HCT116 (cell line): ENCODE measurements around the gene DENND1A. TPM values are rescaled to one million over a fixed set of nuclear protein-coding genes. Genes with fewer than 3 reads are reported as not detected.

Experiments used
- ATAC-seq: fragments of 200-7000 bp; cut with Tn5 transposase; 2 replicates; pipeline ENCODE4 v1.9.1; 2020; ENCODE audit warnings: mild to moderate bottlenecking, moderate library complexity
- BruUV-seq: library from RNA; stranded (reverse); fragments of 400-500 nt; replicated peaks from 2 replicates; lab custom pipeline; 2021; lab: Mats Ljungman, UMichigan
- CTCF ChIA-PET: fragments of 300-600 bp; sonication (Branson Sonifier 250); formaldehyde crosslinking; loops from one replicate; lab custom pipeline; 2021; ENCODE audit warnings: antibody characterized with exemption; lab: Charles Lee
- POLR2A ChIA-PET: fragments of 300-600, 350-600 bp; sonication (Branson Sonifier 250); formaldehyde crosslinking; loops from one replicate; lab custom pipeline; 2021; ENCODE audit warnings: antibody characterized with exemption; lab: Charles Lee
- RAD21 ChIA-PET, 2 experiments: fragments of 300-600 bp; sonication (Branson Sonifier 250); formaldehyde crosslinking; loops; one replicate each; lab custom pipeline; 2023; ENCODE audit warnings: low total read pairs in 2 of 2; ENCODE audit not compliant: uncharacterized antibody in 2 of 2, unreplicated experiment in 2 of 2, low non-redundant PET in 1 of 2; lab: Charles Lee
- DNase-seq: peaks from one replicate; pipeline ENCODE4 v3.0.0-alpha.2; 2010; ENCODE audit warnings: low read depth, low spot score
- H2AFZ ChIP-seq: fragments of 200-600 bp; shearing (Covaris generic), sonication (generic); 2 replicates; pipeline ENCODE4 v1.6.1; 2017; ENCODE audit warnings: low read depth, mixed run types, mixed read lengths, antibody characterized with exemption, low read length; ENCODE audit not compliant: poor library complexity, severe bottlenecking
- H3K27ac ChIP-seq: 2 replicates; pipeline ENCODE4 v1.5.1; 2012; ENCODE audit warnings: low read depth, low read length
- H3K27me3 ChIP-seq: fragments of 200-600 bp; sonication (generic); 2 replicates; pipeline ENCODE4 v1.6.1; 2016; ENCODE audit warnings: mixed run types, low read length, mixed read lengths; ENCODE audit not compliant: insufficient read depth
- H3K36me3 ChIP-seq, 2 experiments: fragments of 200-500 bp in 1 of 2; fragments of 200-600 bp in 1 of 2; sonication (Bioruptor generic) in 1 of 2; sonication (generic) in 1 of 2; 2 replicates each; pipeline versions ENCODE4 v1.5.1 to v1.6.1; 2014 to 2016; ENCODE audit warnings: low read length in 2 of 2, inconsistent platforms in 1 of 2, mixed read lengths in 1 of 2, mixed run types in 1 of 2; ENCODE audit not compliant: insufficient read depth in 2 of 2, control insufficient read depth in 1 of 2
- H3K4me1 ChIP-seq, 2 experiments: fragments of 200-600 bp in 1 of 2; sonication (generic) in 1 of 2; 2 replicates each; pipeline versions ENCODE4 v1.5.1 to v1.6.1; 2012 to 2017; ENCODE audit warnings: low read length in 2 of 2, inconsistent platforms in 1 of 2, mild to moderate bottlenecking in 1 of 2, mixed read lengths in 1 of 2, mixed run types in 1 of 2, moderate library complexity in 1 of 2; ENCODE audit not compliant: insufficient read depth in 2 of 2, control insufficient read depth in 1 of 2
- H3K4me2 ChIP-seq: fragments of 200-600 bp; sonication (generic); 2 replicates; pipeline ENCODE4 v1.6.1; 2017; ENCODE audit warnings: mixed run types, low read length, mixed read lengths
- H3K4me3 ChIP-seq, 2 experiments: fragments of 200-600 bp in 1 of 2; sonication (generic) in 1 of 2; replicated peaks in 1 of 2; 2 replicates each; pipeline ENCODE4 v1.5.1; 2011 to 2016; ENCODE audit warnings: low read length in 2 of 2, control low read depth in 1 of 2, low read depth in 1 of 2, mild to moderate bottlenecking in 1 of 2, mixed read lengths in 1 of 2, mixed run types in 1 of 2
- H3K79me2 ChIP-seq: fragments of 200-600 bp; sonication (generic); 2 replicates; pipeline ENCODE4 v1.6.1; 2017; ENCODE audit warnings: mild to moderate bottlenecking, mixed run types, low read length, moderate library complexity, mixed read lengths; ENCODE audit not compliant: insufficient read depth
- H3K9ac ChIP-seq: fragments of 200-600 bp; sonication (generic); 2 replicates; pipeline ENCODE4 v1.6.1; 2016; ENCODE audit warnings: low read length, mixed read lengths
- H3K9me2 ChIP-seq: fragments of 200-600 bp; sonication (generic), shearing (Covaris generic); 2 replicates; pipeline ENCODE4 v1.6.1; 2017; ENCODE audit warnings: mixed run types, mild to moderate bottlenecking, moderate library complexity; ENCODE audit not compliant: insufficient read depth
- H3K9me3 ChIP-seq, 2 experiments: fragments of 200-500 bp in 1 of 2; fragments of 200-600 bp in 1 of 2; sonication (Bioruptor generic) in 1 of 2; sonication (generic) in 1 of 2; 2 replicates each; pipeline ENCODE4 v1.6.1; 2014 to 2017; ENCODE audit warnings: low read length in 2 of 2, mixed read lengths in 2 of 2, inconsistent platforms in 1 of 2, low read depth in 1 of 2, mild to moderate bottlenecking in 1 of 2, mixed run types in 1 of 2, moderate library complexity in 1 of 2; ENCODE audit not compliant: control insufficient read depth in 1 of 2, insufficient read depth in 1 of 2
- H4K20me1 ChIP-seq: fragments of 200-600 bp; sonication (generic), shearing (Covaris generic); 2 replicates; pipeline ENCODE4 v1.6.1; 2017; ENCODE audit warnings: mixed run types, mild to moderate bottlenecking, moderate library complexity; ENCODE audit not compliant: insufficient read depth
- FOSL1 ChIP-seq: IDR thresholded peaks from 2 replicates; pipeline ENCODE4 v1.6.1; 2012; ENCODE audit warnings: low read depth
- POLR2AphosphoS5 ChIP-seq: IDR thresholded peaks from 2 replicates; pipeline ENCODE4 v1.6.1; 2011; ENCODE audit warnings: mild to moderate bottlenecking, low read depth, low read length, moderate library complexity
- SIN3A ChIP-seq: IDR thresholded peaks from 2 replicates; pipeline ENCODE4 v1.6.1; 2012; ENCODE audit warnings: low read depth
- SRF ChIP-seq: IDR thresholded peaks from 2 replicates; pipeline ENCODE4 v1.6.1; 2012; ENCODE audit warnings: low read depth
- intact Hi-C: fragments of 100-400 bp; cut with micrococcal nuclease; formaldehyde crosslinking; loops from 2 replicates; pipeline ENCODE4 v1.10.0; 2022
- total RNA-seq: library from RNA; stranded (reverse); gene quantifications from one replicate; pipeline ENCODE4 v1.2.1, GENCODE V29; 2021; ENCODE audit not compliant: unreplicated experiment
- TF ChIP-seq, protein P1 (sequence below): IDR thresholded peaks from 2 replicates; pipeline ENCODE4 v1.6.1; 2012
- TF ChIP-seq, protein P2 (sequence below), 3 experiments: fragments of 200-600 bp in 1 of 3; sonication (generic) in 1 of 3; IDR thresholded peaks in 2 of 3; conservative IDR thresholded peaks in 1 of 3; 2 replicates each; pipeline ENCODE4 v1.5.1; 2012 to 2017; ENCODE audit warnings: low read depth in 2 of 3, low read length in 2 of 3, antibody characterized with exemption in 1 of 3, borderline replicate concordance in 1 of 3, control low read depth in 1 of 3, mild to moderate bottlenecking in 1 of 3, mixed read lengths in 1 of 3, mixed run types in 1 of 3, moderate library complexity in 1 of 3; ENCODE audit not compliant: insufficient read depth in 1 of 3
- TF ChIP-seq, protein P3 (sequence below): IDR thresholded peaks from 2 replicates; pipeline ENCODE4 v1.6.1; 2012

Gene DENND1A
- total RNA-seq, 1 experiment from 2014 or later: 33.0 TPM

GRCh38 chr9:123586275-123586674 is 343.7 kb downstream of the DENND1A start:
- ATAC-seq (no peak), DNase-seq (no peak)
- intact Hi-C loops: no loop called here
- Histone ChIP-seq H3K27ac (no peak overlapping the region), H3K9me2 (no peaks in the 10 kb centered on the region), H2AFZ (no peak overlapping the region), H3K4me2 (no peak overlapping the region), H4K20me1 (no peaks in the 10 kb centered on the region), H3K4me3 (no peak overlapping the region), H3K79me2 (no peaks in the 10 kb centered on the region), H3K9ac (no peak overlapping the region), H3K9me3 (no peaks in the 10 kb centered on the region), H3K36me3 (no peaks in the 10 kb centered on the region), H3K4me1 (no peaks in the 10 kb centered on the region), H3K27me3 (no peaks in the 10 kb centered on the region)
- ChIA-PET POLR2A (no interaction called here), CTCF (no interaction called here), RAD21 (no interaction called here)
- BruUV-seq: no TSS peak
- TF ChIP-seq POLR2AphosphoS5 (no peak), SIN3A (no peak), FOSL1 (no peak), SRF (no peak)
- TF ChIP-seq, protein P1, sequence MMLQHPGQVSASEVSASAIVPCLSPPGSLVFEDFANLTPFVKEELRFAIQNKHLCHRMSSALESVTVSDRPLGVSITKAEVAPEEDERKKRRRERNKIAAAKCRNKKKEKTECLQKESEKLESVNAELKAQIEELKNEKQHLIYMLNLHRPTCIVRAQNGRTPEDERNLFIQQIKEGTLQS: no peak
- TF ChIP-seq, protein P2, sequence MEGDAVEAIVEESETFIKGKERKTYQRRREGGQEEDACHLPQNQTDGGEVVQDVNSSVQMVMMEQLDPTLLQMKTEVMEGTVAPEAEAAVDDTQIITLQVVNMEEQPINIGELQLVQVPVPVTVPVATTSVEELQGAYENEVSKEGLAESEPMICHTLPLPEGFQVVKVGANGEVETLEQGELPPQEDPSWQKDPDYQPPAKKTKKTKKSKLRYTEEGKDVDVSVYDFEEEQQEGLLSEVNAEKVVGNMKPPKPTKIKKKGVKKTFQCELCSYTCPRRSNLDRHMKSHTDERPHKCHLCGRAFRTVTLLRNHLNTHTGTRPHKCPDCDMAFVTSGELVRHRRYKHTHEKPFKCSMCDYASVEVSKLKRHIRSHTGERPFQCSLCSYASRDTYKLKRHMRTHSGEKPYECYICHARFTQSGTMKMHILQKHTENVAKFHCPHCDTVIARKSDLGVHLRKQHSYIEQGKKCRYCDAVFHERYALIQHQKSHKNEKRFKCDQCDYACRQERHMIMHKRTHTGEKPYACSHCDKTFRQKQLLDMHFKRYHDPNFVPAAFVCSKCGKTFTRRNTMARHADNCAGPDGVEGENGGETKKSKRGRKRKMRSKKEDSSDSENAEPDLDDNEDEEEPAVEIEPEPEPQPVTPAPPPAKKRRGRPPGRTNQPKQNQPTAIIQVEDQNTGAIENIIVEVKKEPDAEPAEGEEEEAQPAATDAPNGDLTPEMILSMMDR (IDR thresholded peaks at IDR 0.05 in 2 of 3, conservative IDR thresholded peaks at IDR 0.05 in 1 of 3; ENCODE audit: borderline replicate concordance in 1 of 3, insufficient read depth in 1 of 3, low read depth in 2 of 3, low read length in 2 of 3): no peak
- TF ChIP-seq, protein P3, sequence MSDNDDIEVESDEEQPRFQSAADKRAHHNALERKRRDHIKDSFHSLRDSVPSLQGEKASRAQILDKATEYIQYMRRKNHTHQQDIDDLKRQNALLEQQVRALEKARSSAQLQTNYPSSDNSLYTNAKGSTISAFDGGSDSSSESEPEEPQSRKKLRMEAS: no peak
